ENCODE results near the gene PIBF1. TPM values are rescaled to one million over a fixed set of nuclear protein-coding genes. Genes with fewer than 3 reads are reported as not detected.
"Not testable (repeated sequence)": the region's sequence is repeated elsewhere in the genome, so short reads cannot be mapped to it uniquely, and the experiment has no call there.

Gene PIBF1
- total RNA-seq, 4 donors from 2014 or later, result 7.9 to 54.6 (median 29.1) TPM

GRCh38 chr13:72908416-72908815 is 126.5 kb downstream of the PIBF1 start:
- TF ChIP-seq POLR2A (IDR thresholded peaks at IDR 0.05) (no peak), CTCF (IDR thresholded peaks at IDR 0.05) (no peak)
- intact Hi-C loops (cut with DNase I; ENCODE audit: low total_unique reads), result no loop called here
- no peaks in the 10 kb centered on the region for H3K4me1 ChIP-seq
- no peaks in the 10 kb centered on the region for H3K36me3 ChIP-seq
- H3K27ac ChIP-seq, result no peak overlapping the region
- H3K9me3 ChIP-seq, result no peaks in the 10 kb centered on the region
- H3K27me3 ChIP-seq, result no peaks in the 10 kb centered on the region
- no peak for DNase-seq
- no peak overlapping the region for H3K4me3 ChIP-seq

- Histone ChIP-seq H3K9me3 (no peaks in the 10 kb centered on the region), H3K27ac (no peak overlapping the region), H3K4me1 (no peaks in the 10 kb centered on the region), H3K4me3 (no peak overlapping the region), H3K27me3 (no peaks in the 10 kb centered on the region), H3K36me3 (no peaks in the 10 kb centered on the region)
- no peak for TF ChIP-seq CTCF (IDR thresholded peaks at IDR 0.05)
- no peak for TF ChIP-seq POLR2A (IDR thresholded peaks at IDR 0.05)
- DNase-seq, result no peak
- intact Hi-C loops (cut with DNase I; ENCODE audit: low total_unique reads), result no loop called here
These were observed 130.0 kb downstream of the PIBF1 start for GRCh38 chr13:72911981-72912380.

- no peak for TF ChIP-seq CTCF (IDR thresholded peaks at IDR 0.05)
- TF ChIP-seq POLR2A (IDR thresholded peaks at IDR 0.05), result no peak
- Histone ChIP-seq H3K4me1 (no peaks in the 10 kb centered on the region), H3K27me3 (no peaks in the 10 kb centered on the region), H3K36me3 (no peaks in the 10 kb centered on the region), H3K4me3 (no peak overlapping the region), H3K9me3 (no peaks in the 10 kb centered on the region), H3K27ac (no peak overlapping the region)
- intact Hi-C loops (cut with DNase I; ENCODE audit: low total_unique reads), result no loop called here
- no peak for DNase-seq
These were observed 138.2 kb downstream of the PIBF1 start for GRCh38 chr13:72920097-72920496.

- Histone ChIP-seq H3K27me3 (no peaks in the 10 kb centered on the region), H3K4me3 (no peak overlapping the region), H3K9me3 (no peaks in the 10 kb centered on the region), H3K4me1 (no peaks in the 10 kb centered on the region), H3K27ac (no peak overlapping the region), H3K36me3 (no peaks in the 10 kb centered on the region)
- DNase-seq, result no peak
- intact Hi-C loops (cut with DNase I; ENCODE audit: low total_unique reads), result no loop called here
- no peak for TF ChIP-seq CTCF (IDR thresholded peaks at IDR 0.05)
- no peak for TF ChIP-seq POLR2A (IDR thresholded peaks at IDR 0.05)
These were observed 149.4 kb downstream of the PIBF1 start for GRCh38 chr13:72931311-72931710.

DNA sequence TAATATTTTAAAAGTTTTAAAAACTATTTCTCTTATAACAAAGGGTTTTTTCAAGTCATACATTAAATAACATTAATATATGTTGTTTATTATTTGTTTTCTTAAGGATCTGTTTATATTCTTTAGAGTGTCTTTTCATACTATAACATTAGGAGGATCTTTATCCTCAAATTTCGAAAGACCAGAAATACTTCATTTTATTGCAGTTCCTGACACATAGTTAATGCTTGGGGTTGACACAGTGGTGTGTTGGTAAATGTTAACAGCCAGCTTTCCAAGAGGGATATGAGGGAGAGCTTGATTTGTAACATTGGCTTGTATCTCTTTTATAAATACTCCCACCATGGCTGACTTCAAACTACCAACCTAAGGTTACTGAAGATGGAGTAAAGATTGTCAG is 150.3 kb downstream of the PIBF1 start:
- Histone ChIP-seq H3K4me1 (no peaks in the 10 kb centered on the region), H3K27ac (no peak overlapping the region), H3K27me3 (no peaks in the 10 kb centered on the region), H3K9me3 (no peaks in the 10 kb centered on the region), H3K4me3 (no peak overlapping the region), H3K36me3 (no peaks in the 10 kb centered on the region)
- TF ChIP-seq POLR2A (IDR thresholded peaks at IDR 0.05) (no peak), CTCF (IDR thresholded peaks at IDR 0.05) (no peak)
- intact Hi-C loops (cut with DNase I; ENCODE audit: low total_unique reads), result no loop called here
- no peak for DNase-seq

DNA sequence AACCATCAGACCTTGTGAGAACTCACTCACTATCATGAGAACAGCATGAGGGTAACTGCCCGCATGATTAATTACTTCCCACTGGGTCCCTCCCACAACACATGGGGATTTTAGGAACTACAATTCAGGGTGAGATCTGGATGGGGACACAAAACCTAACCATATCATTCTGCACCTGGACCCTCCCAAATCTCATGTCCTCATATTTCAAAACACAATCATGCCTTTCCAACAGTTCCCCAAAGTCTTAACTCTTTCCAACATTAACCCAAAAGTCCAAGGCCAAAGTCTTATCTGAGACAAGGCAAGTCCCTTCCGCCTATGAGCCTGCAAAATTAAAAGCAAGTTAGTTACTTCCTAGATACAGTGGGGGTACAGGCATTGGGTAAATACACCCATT is 164.3 kb downstream of the PIBF1 start:
- H3K4me1 ChIP-seq; H3K9me3 ChIP-seq; DNase-seq; H3K27me3 ChIP-seq; H3K36me3 ChIP-seq; intact Hi-C loops (cut with DNase I; ENCODE audit: low total_unique reads); H3K27ac ChIP-seq; H3K4me3 ChIP-seq: not testable (repeated sequence)
